ENCODE data around the gene SLC38A10.

- TF ChIP-seq CEBPB (IDR thresholded peaks at IDR 0.05; ENCODE audit: borderline replicate concordance, low read depth, low read length) = no peak
- TF ChIP-seq CTCF (CRISPR knock-in tag; IDR thresholded peaks at IDR 0.05) = no peak
- TF ChIP-seq BRD4 (CRISPR knock-in tag; IDR thresholded peaks at IDR 0.05) = no peak
- no peak for TF ChIP-seq ZNF780A (CRISPR knock-in tag; IDR thresholded peaks at IDR 0.05)
Observed at GRCh38 chr17:81248649-81249048, 46.5 kb downstream of the SLC38A10 start.

Measured in HepG2 (cell line).